ENCODE results near the gene ZFYVE28.

ZFYVE28 gene

DNA sequence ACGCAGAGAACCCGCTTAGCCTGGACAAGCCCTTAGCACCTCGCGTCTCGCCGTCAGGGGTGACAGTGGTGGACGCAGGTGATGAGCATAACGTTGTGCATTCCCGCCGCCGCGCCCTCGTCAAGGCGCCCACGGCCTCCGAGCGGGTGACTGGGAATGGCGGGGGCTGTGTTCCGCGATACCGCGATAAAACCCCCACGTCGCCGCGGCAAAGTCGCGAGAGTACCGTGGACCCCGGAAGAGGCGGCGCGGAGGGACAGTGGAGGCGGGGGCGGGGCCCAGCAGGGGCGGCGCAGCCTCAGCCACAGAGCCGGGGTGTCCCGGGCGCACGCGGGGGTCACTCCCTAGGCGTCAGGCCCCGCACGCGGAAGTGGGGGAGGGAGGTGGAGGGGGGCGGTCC lies 53.8 kb downstream of the ZFYVE28 start:
- no peak for TF ChIP-seq YY1 (IDR thresholded peaks at IDR 0.05; ENCODE audit: insufficient read depth, insufficient read length)
- TF ChIP-seq ZNF274 (IDR thresholded peaks at IDR 0.05; ENCODE audit: low read depth, low read length): no peak
- TF ChIP-seq SUZ12 (IDR thresholded peaks at IDR 0.05; ENCODE audit: extremely low read depth, insufficient read depth, insufficient read length): no peak
- H3K36me3 ChIP-seq (ENCODE audit: insufficient read depth, insufficient read length, low read length): no peaks in the 10 kb centered on the region
- no peaks in the 10 kb centered on the region for H3K9me3 ChIP-seq (ENCODE audit: insufficient read depth, low read length)
- H3K27me3 ChIP-seq (ENCODE audit: insufficient read depth, insufficient read length): peaks cover 2% of the 10 kb centered on the region
- H3K4me1 ChIP-seq (ENCODE audit: insufficient read depth, insufficient read length): peaks cover 19% of the 10 kb centered on the region
- DNase-seq (ENCODE audit: low read depth, low spot score): no peak
- no peak overlapping the region for H3K4me3 ChIP-seq (ENCODE audit: insufficient read length, low read depth)
- H3K9ac ChIP-seq (ENCODE audit: insufficient read length, low read depth): no peak overlapping the region

DNA sequence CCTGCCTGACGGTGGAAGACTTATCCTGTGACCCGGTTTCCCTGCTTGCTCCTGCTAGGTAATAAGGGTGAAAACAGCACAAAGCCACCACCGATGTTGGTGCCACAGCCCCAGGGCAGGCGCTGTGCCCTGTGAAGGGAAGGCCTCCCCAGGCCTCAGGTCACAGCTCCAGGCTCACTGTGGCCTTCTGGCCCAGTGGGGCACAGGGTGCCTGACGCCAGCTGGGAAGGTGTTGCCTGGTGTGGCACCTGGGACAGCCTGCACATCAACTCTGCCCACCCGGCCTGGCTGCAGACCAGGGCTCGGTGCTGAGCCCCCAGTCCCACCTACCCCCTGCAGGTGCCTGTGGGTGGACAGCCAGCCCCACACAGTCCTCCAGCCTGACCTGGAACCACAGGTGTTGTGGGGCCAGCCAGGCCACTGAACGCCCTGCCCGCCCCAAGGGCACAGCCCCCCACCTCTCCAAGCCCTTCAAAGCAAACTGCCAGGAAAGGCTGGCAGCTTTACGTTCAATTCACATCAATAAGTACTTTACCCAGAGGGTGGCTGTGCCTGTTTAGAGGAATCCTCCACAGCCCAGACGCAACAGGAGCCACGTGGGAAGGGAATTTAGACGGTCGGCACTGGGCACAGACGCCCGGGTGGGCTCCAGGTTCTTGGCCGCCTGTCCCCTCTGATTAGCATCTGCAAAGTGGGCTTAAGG lies 54.3 kb downstream of the ZFYVE28 start:
- Histone ChIP-seq H3K9me3 (ENCODE audit: insufficient read depth, low read length) (no peaks in the 10 kb centered on the region), H3K9ac (ENCODE audit: insufficient read length, low read depth) (peak overlapping the region; percentile 42), H3K36me3 (ENCODE audit: insufficient read depth, insufficient read length, low read length) (no peaks in the 10 kb centered on the region), H3K27me3 (ENCODE audit: insufficient read depth, insufficient read length) (peaks cover 2% of the 10 kb centered on the region), H3K4me1 (ENCODE audit: insufficient read depth, insufficient read length) (peaks cover 22% of the 10 kb centered on the region), H3K4me3 (ENCODE audit: insufficient read length, low read depth) (no peak overlapping the region)
- no peak for TF ChIP-seq ZNF274 (IDR thresholded peaks at IDR 0.05; ENCODE audit: low read depth, low read length)
- TF ChIP-seq YY1 (IDR thresholded peaks at IDR 0.05; ENCODE audit: insufficient read depth, insufficient read length): no peak
- no peak for TF ChIP-seq SUZ12 (IDR thresholded peaks at IDR 0.05; ENCODE audit: extremely low read depth, insufficient read depth, insufficient read length)
- DNase-seq (ENCODE audit: low read depth, low spot score): no peak

DNA sequence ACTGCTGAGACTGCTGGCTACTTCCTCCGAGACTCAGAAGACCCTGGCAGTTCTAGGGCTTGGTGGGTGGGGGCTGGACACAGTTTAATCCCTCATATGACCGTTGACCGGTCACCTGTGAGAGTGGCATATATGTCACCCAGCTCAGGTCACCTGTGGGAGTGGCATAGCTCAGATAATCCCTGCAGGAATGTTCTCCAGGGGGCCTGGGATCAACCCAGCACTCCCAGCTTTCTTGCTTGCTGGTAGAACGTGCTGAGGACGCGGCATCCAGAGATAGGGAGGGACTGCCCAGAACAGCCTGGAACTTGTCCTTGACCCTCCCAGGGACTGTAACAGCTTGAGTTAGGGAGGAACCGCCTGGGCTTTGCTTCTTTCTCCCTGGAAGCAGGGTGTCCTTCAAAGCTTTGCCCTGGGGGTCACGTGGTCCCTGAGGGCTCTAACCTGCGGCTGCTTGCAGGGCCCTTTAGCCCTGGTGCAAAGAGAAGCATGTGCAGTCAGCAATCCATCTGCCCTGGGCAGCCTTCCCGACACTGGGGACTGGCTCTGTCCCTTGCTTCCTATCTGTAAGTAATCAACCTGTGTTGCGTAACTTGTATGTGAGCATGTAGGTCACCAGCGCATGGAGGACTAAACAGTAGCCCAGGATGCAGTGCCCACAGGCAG lies 55.3 kb downstream of the ZFYVE28 start:
- Histone ChIP-seq H3K27me3 (ENCODE audit: insufficient read depth, insufficient read length) (peaks cover 2% of the 10 kb centered on the region), H3K9me3 (ENCODE audit: insufficient read depth, low read length) (no peaks in the 10 kb centered on the region), H3K4me1 (ENCODE audit: insufficient read depth, insufficient read length) (peaks cover 24% of the 10 kb centered on the region), H3K9ac (ENCODE audit: insufficient read length, low read depth) (no peak overlapping the region), H3K36me3 (ENCODE audit: insufficient read depth, insufficient read length, low read length) (no peaks in the 10 kb centered on the region), H3K4me3 (ENCODE audit: insufficient read length, low read depth) (no peak overlapping the region)
- DNase-seq (ENCODE audit: low read depth, low spot score): no peak
- TF ChIP-seq ZNF274 (IDR thresholded peaks at IDR 0.05; ENCODE audit: low read depth, low read length) (no peak), YY1 (IDR thresholded peaks at IDR 0.05; ENCODE audit: insufficient read depth, insufficient read length) (no peak), SUZ12 (IDR thresholded peaks at IDR 0.05; ENCODE audit: extremely low read depth, insufficient read depth, insufficient read length) (no peak)

DNA sequence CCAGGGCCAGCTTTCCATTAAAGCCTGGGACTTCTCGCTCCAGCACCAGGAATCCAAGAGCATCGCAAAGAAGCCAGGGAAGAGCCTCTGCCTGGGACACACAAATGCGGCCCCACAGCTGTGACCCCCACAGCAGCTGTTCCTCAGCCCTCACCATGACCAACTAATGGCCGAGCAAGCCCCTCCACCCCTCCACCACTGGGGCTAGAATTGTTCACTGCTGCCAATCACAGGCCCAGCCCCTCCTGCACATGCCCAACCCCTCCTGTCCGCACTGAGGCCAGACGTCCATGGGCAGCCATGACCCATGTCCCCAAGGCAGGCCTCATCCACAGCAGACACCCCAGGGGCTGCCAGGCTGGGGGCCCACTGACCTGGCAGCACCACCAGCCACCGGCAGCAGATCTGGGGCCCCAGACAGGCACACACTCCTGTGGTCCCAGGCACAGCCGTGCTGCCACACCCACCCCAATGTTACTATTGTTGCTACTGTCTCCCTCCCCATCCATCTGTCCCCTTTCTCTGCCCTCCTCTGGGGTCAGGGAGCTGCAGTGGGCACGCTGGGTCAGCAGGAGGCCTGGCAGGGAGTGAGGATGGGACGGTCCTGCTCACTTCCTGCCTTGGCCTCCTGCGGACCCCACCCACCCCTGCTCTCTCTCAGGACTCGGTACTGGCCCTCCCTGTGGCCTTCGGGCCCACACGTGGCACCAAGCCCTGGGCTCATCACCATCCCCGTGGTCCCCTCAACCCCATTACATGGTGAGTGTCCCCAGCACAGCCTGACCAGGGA lies 56.0 kb downstream of the ZFYVE28 start:
- Histone ChIP-seq H3K36me3 (ENCODE audit: insufficient read depth, insufficient read length, low read length) (no peaks in the 10 kb centered on the region), H3K9ac (ENCODE audit: insufficient read length, low read depth) (no peak overlapping the region), H3K9me3 (ENCODE audit: insufficient read depth, low read length) (no peaks in the 10 kb centered on the region), H3K4me1 (ENCODE audit: insufficient read depth, insufficient read length) (peaks cover 28% of the 10 kb centered on the region), H3K27me3 (ENCODE audit: insufficient read depth, insufficient read length) (peaks cover 2% of the 10 kb centered on the region), H3K4me3 (ENCODE audit: insufficient read length, low read depth) (no peak overlapping the region)
- no peak for DNase-seq (ENCODE audit: low read depth, low spot score)
- TF ChIP-seq YY1 (IDR thresholded peaks at IDR 0.05; ENCODE audit: insufficient read depth, insufficient read length) (no peak), SUZ12 (IDR thresholded peaks at IDR 0.05; ENCODE audit: extremely low read depth, insufficient read depth, insufficient read length) (no peak), ZNF274 (IDR thresholded peaks at IDR 0.05; ENCODE audit: low read depth, low read length) (no peak)

DNA sequence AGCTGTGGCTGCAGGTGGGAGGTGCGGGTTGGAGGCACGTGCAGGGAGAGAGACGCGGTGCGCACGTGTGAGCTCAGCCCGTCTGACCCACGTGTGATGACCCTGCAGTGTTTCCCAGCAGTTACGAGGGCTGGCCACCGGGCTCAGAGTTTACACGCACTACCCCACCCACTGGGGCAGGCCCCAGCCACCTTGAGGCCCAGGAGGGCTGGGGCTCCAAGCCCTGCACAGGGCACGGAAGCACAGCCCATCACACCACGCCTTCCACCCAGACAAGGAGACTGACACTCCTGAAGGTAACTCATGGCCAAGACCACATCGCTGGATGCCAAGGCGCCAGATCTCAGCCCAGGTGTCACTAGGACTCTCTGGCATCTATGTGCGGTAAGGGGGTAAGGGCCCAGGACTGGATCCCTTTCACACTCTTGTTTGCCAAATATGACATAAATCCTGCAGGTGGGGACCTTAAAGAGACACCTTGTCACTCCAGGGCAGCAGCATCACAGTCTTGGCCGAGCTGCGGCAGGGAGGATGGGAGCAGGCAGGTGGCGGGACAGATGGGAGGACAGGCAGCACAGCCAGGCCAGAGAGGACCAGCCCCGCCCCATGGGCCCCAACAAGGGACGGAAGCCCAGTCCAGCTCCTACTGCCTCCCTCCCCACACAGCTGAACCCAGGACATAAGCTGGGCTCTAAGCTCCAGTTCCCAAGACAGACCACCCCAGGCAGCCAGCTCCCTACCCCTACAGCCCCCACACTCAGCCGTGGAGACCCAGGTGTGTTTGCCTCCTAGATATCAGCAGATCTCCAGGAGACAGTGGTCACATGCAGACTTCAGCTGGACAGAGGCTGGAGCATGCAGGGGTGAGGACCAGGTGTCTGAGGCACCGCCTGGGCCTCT lies 56.8 kb downstream of the ZFYVE28 start:
- no peak for DNase-seq (ENCODE audit: low read depth, low spot score)

DNA sequence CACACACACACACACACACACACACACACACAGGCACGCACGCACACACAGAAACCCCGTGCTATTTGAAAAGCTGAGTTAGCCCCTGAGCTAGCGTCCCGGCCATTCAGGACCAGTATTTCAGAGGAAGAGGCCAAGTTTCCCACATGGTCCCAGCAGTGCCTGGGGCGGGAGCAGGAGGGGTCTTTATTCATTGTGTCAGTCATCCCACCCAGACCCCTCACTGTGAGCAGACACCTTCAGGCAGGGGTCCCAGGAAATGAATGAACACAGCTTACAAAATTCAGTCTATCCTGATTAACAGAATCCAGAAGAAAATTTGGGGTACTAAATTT lies 58.1 kb downstream of the ZFYVE28 start:
- peaks cover 2% of the 10 kb centered on the region for H3K27me3 ChIP-seq (ENCODE audit: insufficient read depth, insufficient read length)
- no peaks in the 10 kb centered on the region for H3K36me3 ChIP-seq (ENCODE audit: insufficient read depth, insufficient read length, low read length)
- H3K9me3 ChIP-seq (ENCODE audit: insufficient read depth, low read length): no peaks in the 10 kb centered on the region
- no peak overlapping the region for H3K4me3 ChIP-seq (ENCODE audit: insufficient read length, low read depth)
- no peak overlapping the region for H3K9ac ChIP-seq (ENCODE audit: insufficient read length, low read depth)
- peaks cover 33% of the 10 kb centered on the region for H3K4me1 ChIP-seq (ENCODE audit: insufficient read depth, insufficient read length)
- TF ChIP-seq YY1 (IDR thresholded peaks at IDR 0.05; ENCODE audit: insufficient read depth, insufficient read length): no peak
- no peak for TF ChIP-seq SUZ12 (IDR thresholded peaks at IDR 0.05; ENCODE audit: extremely low read depth, insufficient read depth, insufficient read length)
- no peak for TF ChIP-seq ZNF274 (IDR thresholded peaks at IDR 0.05; ENCODE audit: low read depth, low read length)
- no peak for DNase-seq (ENCODE audit: low read depth, low spot score)

More for the DNA sequence above, 56.8 kb downstream of the ZFYVE28 start:
- H3K27me3 ChIP-seq (ENCODE audit: insufficient read depth, insufficient read length): peaks cover 2% of the 10 kb centered on the region
- H3K9ac ChIP-seq (ENCODE audit: insufficient read length, low read depth): no peak overlapping the region
- H3K36me3 ChIP-seq (ENCODE audit: insufficient read depth, insufficient read length, low read length): no peaks in the 10 kb centered on the region
- no peaks in the 10 kb centered on the region for H3K9me3 ChIP-seq (ENCODE audit: insufficient read depth, low read length)
- H3K4me1 ChIP-seq (ENCODE audit: insufficient read depth, insufficient read length): peaks cover 33% of the 10 kb centered on the region
- no peak for TF ChIP-seq ZNF274 (IDR thresholded peaks at IDR 0.05; ENCODE audit: low read depth, low read length)
- no peak for TF ChIP-seq YY1 (IDR thresholded peaks at IDR 0.05; ENCODE audit: insufficient read depth, insufficient read length)
- no peak for TF ChIP-seq SUZ12 (IDR thresholded peaks at IDR 0.05; ENCODE audit: extremely low read depth, insufficient read depth, insufficient read length)
- no peak overlapping the region for H3K4me3 ChIP-seq (ENCODE audit: insufficient read length, low read depth)
